ENCODE measurements around the gene METTL27.
A peak's percentile ranks its signal among the peaks of the same experiment; 100 is the strongest.
"Not testable (repeated sequence)": the region's sequence is repeated elsewhere in the genome, so short reads cannot be mapped to it uniquely, and the experiment has no call there.

METTL27 gene

GRCh38 chr7:73828972-73829371, 13.3 kb downstream of the METTL27 start:
- in situ Hi-C loops (cut with HindIII; ENCODE audit: low pct_ligation_motif_present, low pct_unique_long_range_greater_than_20kb, low sequenced_read_pairs), result no loop called here
- no peak for DNase-seq

- in situ Hi-C loops (cut with HindIII; ENCODE audit: low pct_ligation_motif_present, low pct_unique_long_range_greater_than_20kb, low sequenced_read_pairs), result no loop called here
- peak; percentile 83 for DNase-seq
Observed at GRCh38 chr7:73828107-73828803, 14.1 kb downstream of the METTL27 start.

GRCh38 chr7:73827567-73828106, 14.7 kb downstream of the METTL27 start:
- peak; percentile 25 for DNase-seq
- in situ Hi-C loops (cut with HindIII; ENCODE audit: low pct_ligation_motif_present, low pct_unique_long_range_greater_than_20kb, low sequenced_read_pairs), result no loop called here

- DNase-seq, result no peak
- in situ Hi-C loops (cut with HindIII; ENCODE audit: low pct_ligation_motif_present, low pct_unique_long_range_greater_than_20kb, low sequenced_read_pairs), result no loop called here
Observed at GRCh38 chr7:73824986-73825385, 17.3 kb downstream of the METTL27 start.

GRCh38 chr7:73823873-73824592, 18.3 kb downstream of the METTL27 start:
- in situ Hi-C loops (cut with HindIII; ENCODE audit: low pct_ligation_motif_present, low pct_unique_long_range_greater_than_20kb, low sequenced_read_pairs), result no loop called here
- DNase-seq, result no peak

- no peak for DNase-seq
- in situ Hi-C loops (cut with HindIII; ENCODE audit: low pct_ligation_motif_present, low pct_unique_long_range_greater_than_20kb, low sequenced_read_pairs), result no loop called here
Observed at GRCh38 chr7:73823257-73823656, 19.1 kb downstream of the METTL27 start.

GRCh38 chr7:73822319-73823173, 19.8 kb downstream of the METTL27 start:
- in situ Hi-C loops (cut with HindIII; ENCODE audit: low pct_ligation_motif_present, low pct_unique_long_range_greater_than_20kb, low sequenced_read_pairs), result no loop called here
- peak; percentile 99 for DNase-seq

- in situ Hi-C loops (cut with HindIII; ENCODE audit: low pct_ligation_motif_present, low pct_unique_long_range_greater_than_20kb, low sequenced_read_pairs); DNase-seq: not testable (repeated sequence)
Observed at GRCh38 chr7:73821597-73822285, 20.6 kb downstream of the METTL27 start.

GRCh38 chr7:73820013-73820412, 22.3 kb downstream of the METTL27 start:
- in situ Hi-C loops (cut with HindIII; ENCODE audit: low pct_ligation_motif_present, low pct_unique_long_range_greater_than_20kb, low sequenced_read_pairs), result no loop called here
- DNase-seq, result no peak

- in situ Hi-C loops (cut with HindIII; ENCODE audit: low pct_ligation_motif_present, low pct_unique_long_range_greater_than_20kb, low sequenced_read_pairs), result no loop called here
- DNase-seq, result no peak
Observed at GRCh38 chr7:73817121-73817520, 25.2 kb downstream of the METTL27 start.

GRCh38 chr7:73815436-73815835, 26.9 kb downstream of the METTL27 start:
- in situ Hi-C loops (cut with HindIII; ENCODE audit: low pct_ligation_motif_present, low pct_unique_long_range_greater_than_20kb, low sequenced_read_pairs), result no loop called here

GRCh38 chr7:73812996-73813395, 29.3 kb downstream of the METTL27 start:
- DNase-seq, result no peak
- in situ Hi-C loops (cut with HindIII; ENCODE audit: low pct_ligation_motif_present, low pct_unique_long_range_greater_than_20kb, low sequenced_read_pairs), result no loop called here

More at GRCh38 chr7:73815436-73815835, 26.9 kb downstream of the METTL27 start:
- no peak for DNase-seq

GRCh38 chr7:73811760-73812168, 30.6 kb downstream of the METTL27 start:
- in situ Hi-C loops (cut with HindIII; ENCODE audit: low pct_ligation_motif_present, low pct_unique_long_range_greater_than_20kb, low sequenced_read_pairs), result no loop called here
- peak; percentile 83 for DNase-seq

GRCh38 chr7:73810998-73811360, 31.3 kb downstream of the METTL27 start:
- DNase-seq, result no peak
- in situ Hi-C loops (cut with HindIII; ENCODE audit: low pct_ligation_motif_present, low pct_unique_long_range_greater_than_20kb, low sequenced_read_pairs), result no loop called here

GRCh38 chr7:73809467-73809951, 32.8 kb downstream of the METTL27 start:
- DNase-seq, result no peak
- in situ Hi-C loops (cut with HindIII; ENCODE audit: low pct_ligation_motif_present, low pct_unique_long_range_greater_than_20kb, low sequenced_read_pairs), result no loop called here

GRCh38 chr7:73802459-73802858, 39.9 kb downstream of the METTL27 start:
- no peak for DNase-seq

GRCh38 chr7:73801577-73801976, 40.7 kb downstream of the METTL27 start:
- in situ Hi-C loops (cut with HindIII; ENCODE audit: low pct_ligation_motif_present, low pct_unique_long_range_greater_than_20kb, low sequenced_read_pairs), result no loop called here
- DNase-seq, result no peak

More at GRCh38 chr7:73802459-73802858, 39.9 kb downstream of the METTL27 start:
- in situ Hi-C loops (cut with HindIII; ENCODE audit: low pct_ligation_motif_present, low pct_unique_long_range_greater_than_20kb, low sequenced_read_pairs), result no loop called here
